Measurements from ENCODE around the gene HSPA1A. TPM values are rescaled to one million over a fixed set of nuclear protein-coding genes. Genes with fewer than 3 reads are reported as not detected.

HSPA1A gene
- 10 to 100 TPM in 3 of 4 donors, 1 to 10 TPM in 1; 9.7 to 49.6 (median 25.7) TPM for polyA plus RNA-seq
- long read RNA-seq, donor 1, transcript HSPA1A-201 (1 exons, 2,483 nt): major isoform, 63 of 63 reads
- long read RNA-seq, donor 1, partial matches to known transcripts: 0 of 63 reads
- long read RNA-seq, donor 1, other reads (novel, unspliced or antisense): 0 of 63 reads
- long read RNA-seq, donor 2, transcript HSPA1A-201 (1 exons, 2,483 nt): major isoform, 31 of 31 reads
- long read RNA-seq, donor 2, partial matches to known transcripts: 0 of 31 reads
- long read RNA-seq, donor 2, other reads (novel, unspliced or antisense): 0 of 31 reads
- long read RNA-seq, donor 3, transcript HSPA1A-201 (1 exons, 2,483 nt): major isoform, 29 of 29 reads
- long read RNA-seq, donor 3, partial matches to known transcripts: 0 of 29 reads
- long read RNA-seq, donor 3, other reads (novel, unspliced or antisense): 0 of 29 reads
- long read RNA-seq, donor 4, partial matches to known transcripts: 0 of 1 reads
- long read RNA-seq, donor 4, other reads (novel, unspliced or antisense): 0 of 1 reads
- long read RNA-seq, donor 5, transcript HSPA1A-201 (1 exons, 2,483 nt): major isoform, 19 of 19 reads
- long read RNA-seq, donor 5, partial matches to known transcripts: 0 of 19 reads
- long read RNA-seq, donor 5, other reads (novel, unspliced or antisense): 0 of 19 reads
- long read RNA-seq, donor 6, transcript HSPA1A-201 (1 exons, 2,483 nt): major isoform, 23 of 23 reads
- long read RNA-seq, donor 6, partial matches to known transcripts: 0 of 23 reads
- long read RNA-seq, donor 6, other reads (novel, unspliced or antisense): 0 of 23 reads
- long read RNA-seq, donor 7, transcript HSPA1A-201 (1 exons, 2,483 nt): major isoform, 262 of 262 reads
- long read RNA-seq, donor 7, partial matches to known transcripts: 0 of 262 reads
- long read RNA-seq, donor 7, other reads (novel, unspliced or antisense): 0 of 262 reads
- long read RNA-seq, donor 8, transcript HSPA1A-201 (1 exons, 2,483 nt): major isoform, 8 of 8 reads
- long read RNA-seq, donor 8, partial matches to known transcripts: 0 of 8 reads
- long read RNA-seq, donor 8, other reads (novel, unspliced or antisense): 0 of 8 reads
- long read RNA-seq, donor 9, transcript HSPA1A-201 (1 exons, 2,483 nt): major isoform, 9 of 9 reads
- long read RNA-seq, donor 9, partial matches to known transcripts: 0 of 9 reads
- long read RNA-seq, donor 9, other reads (novel, unspliced or antisense): 0 of 9 reads
- long read RNA-seq, donor 10, transcript HSPA1A-201 (1 exons, 2,483 nt): major isoform, 42 of 42 reads
- long read RNA-seq, donor 10, partial matches to known transcripts: 0 of 42 reads
- long read RNA-seq, donor 10, other reads (novel, unspliced or antisense): 0 of 42 reads

DNA sequence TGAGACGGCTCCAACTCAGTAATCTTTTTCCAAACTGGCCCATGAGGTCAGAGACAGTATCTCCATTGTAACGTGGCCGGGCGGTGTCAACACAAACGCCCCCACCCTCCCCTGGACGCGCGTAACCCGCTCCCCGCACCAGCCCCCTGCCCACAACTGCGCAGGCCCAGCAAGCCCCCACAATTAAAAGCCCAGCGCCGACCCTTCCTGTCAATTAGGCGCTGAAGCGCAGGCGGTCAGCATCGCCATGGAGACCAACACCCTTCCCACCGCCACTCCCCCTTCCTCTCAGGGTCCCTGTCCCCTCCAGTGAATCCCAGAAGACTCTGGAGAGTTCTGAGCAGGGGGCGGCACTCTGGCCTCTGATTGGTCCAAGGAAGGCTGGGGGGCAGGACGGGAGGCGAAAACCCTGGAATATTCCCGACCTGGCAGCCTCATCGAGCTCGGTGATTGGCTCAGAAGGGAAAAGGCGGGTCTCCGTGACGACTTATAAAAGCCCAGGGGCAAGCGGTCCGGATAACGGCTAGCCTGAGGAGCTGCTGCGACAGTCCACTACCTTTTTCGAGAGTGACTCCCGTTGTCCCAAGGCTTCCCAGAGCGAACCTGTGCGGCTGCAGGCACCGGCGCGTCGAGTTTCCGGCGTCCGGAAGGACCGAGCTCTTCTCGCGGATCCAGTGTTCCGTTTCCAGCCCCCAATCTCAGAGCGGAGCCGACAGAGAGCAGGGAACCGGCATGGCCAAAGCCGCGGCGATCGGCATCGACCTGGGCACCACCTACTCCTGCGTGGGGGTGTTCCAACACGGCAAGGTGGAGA, at the start of gene HSPA1A, which contains the start of gene HSPA1L:
TSS of gene HSPA1A (plus strand) at position 519 of the 814 bp plus-strand sequence. CDS start at position 733, 214 bp downstream.
TSS of gene HSPA1L (minus strand) at position 259 of the 814 bp plus-strand sequence. CDS start 3,311 bp downstream, outside the sequence.
- no peaks in the 10 kb centered on the region for H3K9me3 ChIP-seq (ENCODE audit: control insufficient read depth in 2 of 2, insufficient read depth in 1 of 2, low read depth in 1 of 2, low read length in 1 of 2)
- no peak for FAIRE-seq
- WGBS, 3 donors: 1 to 2% (median 1%) methylated on average over 53 to 56 of the region's 56 CpGs

DNA sequence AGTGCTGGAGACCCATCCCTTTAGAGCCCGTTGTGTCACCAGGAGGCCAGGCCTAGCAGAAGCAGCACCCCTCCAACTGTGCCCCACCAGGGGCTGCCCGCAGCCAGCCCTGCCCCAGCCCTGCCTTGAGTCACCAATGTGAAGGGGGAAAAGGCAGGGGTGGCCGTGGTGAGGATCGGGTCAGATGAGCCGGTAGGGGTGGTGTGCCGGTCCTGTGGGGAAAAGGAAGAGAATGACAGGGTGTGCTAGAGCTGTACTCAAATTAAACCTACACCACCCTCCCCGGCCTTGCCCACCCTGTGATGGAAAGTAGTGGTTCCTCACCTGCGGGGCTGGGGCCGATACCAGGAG, 49.8 kb upstream of the HSPA1A start:
- no peak for FAIRE-seq
- H3K4me3 ChIP-seq (ENCODE audit: low read depth in 1 of 3, low read length in 3 of 3): peak overlapping the region in 2 of 3 donors; percentile 33 to 36
- H3K4me1 ChIP-seq (ENCODE audit: control insufficient read depth in 3 of 3, insufficient read depth in 2 of 3, low read depth in 1 of 3, low read length in 2 of 3): peaks cover 0 to 45% (median 7%) of the 10 kb centered on the region in 3 donors
- 49 to 81% (median 57%) methylated on average over 9 of the region's 9 CpGs for WGBS, 3 donors
- DNase-seq: no peak
- H3K9me3 ChIP-seq (ENCODE audit: control insufficient read depth in 2 of 2, insufficient read depth in 1 of 2, low read depth in 1 of 2, low read length in 1 of 2): no peaks in the 10 kb centered on the region
- no peak overlapping the region for H3K27ac ChIP-seq (ENCODE audit: low read depth in 1 of 3, low read length in 2 of 3)
- no peaks in the 10 kb centered on the region for H3K27me3 ChIP-seq (ENCODE audit: control insufficient read depth in 3 of 3, insufficient read depth in 3 of 3, low read length in 3 of 3)
- H3K36me3 ChIP-seq (ENCODE audit: control insufficient read depth in 3 of 3, insufficient read depth in 2 of 3, low read depth in 1 of 3, low read length in 3 of 3): peaks cover 0 to 35% (median 0%) of the 10 kb centered on the region in 3 donors

More for the DNA sequence above, at the start of gene HSPA1A, which contains the start of gene HSPA1L:
- Histone ChIP-seq H3K4me3 (ENCODE audit: low read depth in 1 of 3, low read length in 3 of 3) (peak within 1 kb of the TSS; percentile 34 to 87 (median 37)), H3K4me1 (ENCODE audit: control insufficient read depth in 3 of 3, insufficient read depth in 2 of 3, low read depth in 1 of 3, low read length in 2 of 3) (peaks cover 2 to 32% (median 6%) of the 10 kb centered on the region in 3 donors), H3K36me3 (ENCODE audit: control insufficient read depth in 3 of 3, insufficient read depth in 2 of 3, low read depth in 1 of 3, low read length in 3 of 3) (peaks cover 0 to 9% (median 0%) of the 10 kb centered on the region in 3 donors), H3K27ac (ENCODE audit: low read depth in 1 of 3, low read length in 2 of 3) (peak within 1 kb of the TSS; percentile 80 to 100 (median 96)), H3K27me3 (ENCODE audit: control insufficient read depth in 3 of 3, insufficient read depth in 3 of 3, low read length in 3 of 3) (no peaks in the 10 kb centered on the region)
- peak; percentile 95 to 96 for DNase-seq

DNA sequence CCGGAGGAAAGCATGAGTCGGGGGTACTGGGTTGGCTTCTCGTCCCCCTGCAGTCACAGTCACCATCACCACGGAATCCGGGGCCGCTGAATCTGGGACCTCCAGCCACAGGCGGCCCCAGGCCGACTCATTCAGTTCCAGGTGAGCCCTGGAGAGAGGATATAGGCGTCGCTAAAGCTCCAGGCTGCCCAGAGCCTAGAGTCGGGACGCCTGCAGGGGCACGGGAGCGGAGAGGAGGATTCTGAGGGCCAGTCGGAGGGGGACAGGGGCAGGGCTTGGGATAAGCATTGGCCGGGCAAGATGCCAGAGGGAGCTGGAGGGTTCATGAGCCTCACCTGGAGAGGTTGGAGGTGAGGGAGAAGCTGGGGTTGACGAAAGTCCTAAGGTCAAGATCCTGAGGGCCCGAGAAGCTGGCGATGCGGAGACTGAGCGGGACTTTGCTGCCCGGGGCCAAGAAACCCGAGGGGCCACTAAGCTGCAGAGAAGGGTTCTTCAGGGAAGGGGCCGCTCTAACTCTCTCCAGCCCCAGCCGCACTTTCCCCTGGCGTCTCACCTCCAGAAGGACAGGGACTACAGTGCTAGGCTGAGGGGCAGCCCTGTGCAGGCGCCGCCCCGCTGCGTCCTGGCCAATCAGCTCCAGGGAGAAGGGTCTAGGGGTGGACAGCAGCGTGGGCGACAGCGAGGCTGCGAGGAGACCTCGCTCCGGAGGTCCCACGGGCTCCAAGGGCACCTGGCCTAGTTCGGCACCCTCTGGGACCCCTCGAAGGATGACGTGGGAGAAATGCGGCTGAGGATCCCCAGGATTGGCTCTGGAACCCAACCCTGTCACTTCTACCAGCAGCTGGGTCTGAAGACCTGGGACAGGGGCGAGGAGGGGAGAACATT, 49.2 kb upstream of the HSPA1A start:
- no peak for FAIRE-seq
- Histone ChIP-seq H3K27me3 (ENCODE audit: control insufficient read depth in 3 of 3, insufficient read depth in 3 of 3, low read length in 3 of 3) (no peaks in the 10 kb centered on the region), H3K27ac (ENCODE audit: low read depth in 1 of 3, low read length in 2 of 3) (peak overlapping the region in 2 of 3 donors; percentile 12 to 15), H3K4me1 (ENCODE audit: control insufficient read depth in 3 of 3, insufficient read depth in 2 of 3, low read depth in 1 of 3, low read length in 2 of 3) (peaks cover 0 to 41% (median 6%) of the 10 kb centered on the region in 3 donors), H3K9me3 (ENCODE audit: control insufficient read depth in 2 of 2, insufficient read depth in 1 of 2, low read depth in 1 of 2, low read length in 1 of 2) (no peaks in the 10 kb centered on the region), H3K4me3 (ENCODE audit: low read depth in 1 of 3, low read length in 3 of 3) (peak overlapping the region in 2 of 3 donors; percentile 33 to 36), H3K36me3 (ENCODE audit: control insufficient read depth in 3 of 3, insufficient read depth in 2 of 3, low read depth in 1 of 3, low read length in 3 of 3) (peaks cover 0 to 30% (median 0%) of the 10 kb centered on the region in 3 donors)
- 20 to 39% (median 39%) methylated on average over 39 to 42 of the region's 42 CpGs for WGBS, 3 donors
- peak; percentile 70 to 88 for DNase-seq

DNA sequence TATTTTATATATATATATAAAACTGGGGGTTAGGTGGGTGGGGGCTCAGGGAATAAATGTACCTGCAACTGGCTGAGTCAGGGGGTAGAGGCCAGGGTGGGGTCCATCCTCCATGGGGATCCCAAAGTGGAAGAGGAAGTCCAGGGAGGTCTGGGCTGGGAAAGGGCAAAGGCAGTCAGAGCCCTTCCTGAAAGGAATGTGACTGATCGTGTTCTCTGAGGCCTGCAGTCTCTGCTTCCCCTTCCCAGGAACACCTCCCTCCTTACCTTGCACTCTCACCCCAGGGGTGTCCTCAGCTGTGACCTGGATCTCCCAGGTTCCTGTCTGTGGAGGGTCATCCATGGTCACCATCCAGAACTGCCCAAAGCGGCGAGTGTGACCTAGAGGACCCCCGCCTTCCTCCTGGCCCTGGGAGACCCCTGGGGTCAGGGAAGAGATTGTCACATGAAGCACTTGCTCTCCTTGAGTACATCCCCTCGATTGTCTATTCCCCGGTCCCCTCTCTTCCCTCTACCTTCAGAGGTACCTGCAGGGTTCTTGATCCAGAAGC, 48.2 kb upstream of the HSPA1A start:
- Histone ChIP-seq H3K27ac (ENCODE audit: low read depth in 1 of 3, low read length in 2 of 3) (no peak overlapping the region), H3K4me1 (ENCODE audit: control insufficient read depth in 3 of 3, insufficient read depth in 2 of 3, low read depth in 1 of 3, low read length in 2 of 3) (peaks cover 0 to 35% (median 0%) of the 10 kb centered on the region in 3 donors), H3K36me3 (ENCODE audit: control insufficient read depth in 3 of 3, insufficient read depth in 2 of 3, low read depth in 1 of 3, low read length in 3 of 3) (peaks cover 0 to 22% (median 0%) of the 10 kb centered on the region in 3 donors), H3K27me3 (ENCODE audit: control insufficient read depth in 3 of 3, insufficient read depth in 3 of 3, low read length in 3 of 3) (no peaks in the 10 kb centered on the region), H3K4me3 (ENCODE audit: low read depth in 1 of 3, low read length in 3 of 3) (no peak overlapping the region), H3K9me3 (ENCODE audit: control insufficient read depth in 2 of 2, insufficient read depth in 1 of 2, low read depth in 1 of 2, low read length in 1 of 2) (no peaks in the 10 kb centered on the region)
- peak; percentile 30 to 46 for DNase-seq
- FAIRE-seq: no peak
- 78 to 84% (median 79%) methylated on average over 6 of the region's 6 CpGs for WGBS, 3 donors

DNA sequence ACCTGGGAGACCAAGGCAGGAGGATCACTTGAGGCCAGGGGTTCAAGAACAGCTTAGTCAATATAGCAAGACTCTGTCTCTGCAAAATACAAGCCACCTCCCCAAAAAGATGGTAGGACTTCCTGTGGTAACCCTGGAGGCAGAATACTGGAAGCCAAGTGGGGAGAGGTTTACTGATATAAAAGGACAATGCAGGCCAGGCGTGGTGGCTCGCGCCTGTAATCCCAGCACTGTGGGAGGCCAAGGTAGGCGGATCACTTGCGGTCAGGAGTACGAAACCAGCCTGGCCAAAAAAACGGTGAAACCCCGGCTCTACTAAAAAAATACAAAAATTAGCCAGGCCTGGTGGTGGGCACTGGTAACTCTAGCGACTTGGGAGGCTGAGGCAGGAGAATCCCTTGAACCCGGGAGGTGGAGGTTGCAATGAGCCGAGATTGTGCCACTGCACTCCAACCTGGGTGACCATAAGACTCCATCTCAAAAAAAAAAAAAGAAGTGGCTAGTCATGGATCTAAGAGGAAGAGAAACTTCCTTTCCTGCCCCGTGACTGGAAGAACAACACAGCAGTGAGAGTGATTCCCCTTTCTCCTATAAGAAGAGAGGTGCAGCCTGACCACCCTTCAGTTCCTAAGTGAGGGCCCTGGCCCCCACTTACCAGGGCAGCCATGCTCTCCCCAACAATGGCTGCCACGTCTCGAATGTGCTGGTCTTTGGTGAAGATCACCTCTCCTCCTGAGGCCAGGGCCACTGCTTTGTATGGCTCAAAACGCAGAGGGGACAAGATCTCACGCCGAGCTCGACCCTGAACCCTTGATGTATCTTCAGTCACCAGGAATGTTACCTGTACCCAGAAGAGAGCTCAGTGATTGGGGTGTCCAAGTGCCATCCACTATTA, 46.7 kb upstream of the HSPA1A start:
- no peak overlapping the region for H3K27ac ChIP-seq (ENCODE audit: low read depth in 1 of 3, low read length in 2 of 3)
- FAIRE-seq (no peak), DNase-seq (no peak)
- peaks cover 0 to 12% (median 0%) of the 10 kb centered on the region in 3 donors for H3K36me3 ChIP-seq (ENCODE audit: control insufficient read depth in 3 of 3, insufficient read depth in 2 of 3, low read depth in 1 of 3, low read length in 3 of 3)
- peaks cover 0 to 27% (median 0%) of the 10 kb centered on the region in 3 donors for H3K4me1 ChIP-seq (ENCODE audit: control insufficient read depth in 3 of 3, insufficient read depth in 2 of 3, low read depth in 1 of 3, low read length in 2 of 3)
- no peaks in the 10 kb centered on the region for H3K9me3 ChIP-seq (ENCODE audit: control insufficient read depth in 2 of 2, insufficient read depth in 1 of 2, low read depth in 1 of 2, low read length in 1 of 2)
- WGBS, 3 donors: 92 to 93% (median 92%) methylated on average over 18 of the region's 18 CpGs
- H3K4me3 ChIP-seq (ENCODE audit: low read depth in 1 of 3, low read length in 3 of 3): no peak overlapping the region
- no peaks in the 10 kb centered on the region for H3K27me3 ChIP-seq (ENCODE audit: control insufficient read depth in 3 of 3, insufficient read depth in 3 of 3, low read length in 3 of 3)

DNA sequence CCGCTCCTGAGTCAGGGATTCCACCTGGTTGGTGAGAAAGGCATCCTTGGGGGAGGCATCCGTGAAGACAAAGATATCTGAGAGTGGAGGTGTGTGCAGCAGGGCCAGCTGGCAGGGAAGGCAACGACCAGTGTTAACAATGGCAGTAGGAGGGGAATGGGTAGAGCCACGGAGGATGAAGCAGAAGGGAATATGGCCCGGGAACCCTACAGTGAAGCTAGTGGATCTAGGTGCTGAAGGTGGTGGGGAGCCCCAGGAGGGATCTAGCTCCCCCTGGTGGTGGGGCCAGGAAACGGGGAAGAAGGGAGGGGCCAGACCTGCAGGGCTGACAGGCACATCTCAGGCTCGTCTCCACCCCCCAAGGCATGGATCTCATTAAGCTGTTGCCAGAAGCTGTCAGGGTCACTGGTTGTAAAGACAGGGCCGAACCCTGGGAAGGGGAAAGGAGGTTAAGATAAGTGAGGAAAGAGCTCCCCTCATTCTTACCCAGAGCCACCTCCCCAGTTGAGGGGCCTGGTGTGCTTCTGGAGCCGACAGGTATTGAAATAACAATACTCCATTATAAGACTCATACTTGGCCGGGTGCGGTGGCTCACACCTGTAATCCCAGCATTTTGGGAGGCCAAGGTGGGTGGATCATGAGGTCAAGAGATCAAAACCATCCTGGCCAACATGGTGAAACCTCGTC, 45.5 kb upstream of the HSPA1A start:
- H3K9me3 ChIP-seq (ENCODE audit: control insufficient read depth in 2 of 2, insufficient read depth in 1 of 2, low read depth in 1 of 2, low read length in 1 of 2): no peaks in the 10 kb centered on the region
- H3K4me1 ChIP-seq (ENCODE audit: control insufficient read depth in 3 of 3, insufficient read depth in 2 of 3, low read depth in 1 of 3, low read length in 2 of 3): peaks cover 0 to 19% (median 0%) of the 10 kb centered on the region in 3 donors
- peak; percentile 88 to 91 for DNase-seq
- H3K4me3 ChIP-seq (ENCODE audit: low read depth in 1 of 3, low read length in 3 of 3): no peak overlapping the region
- FAIRE-seq: no peak
- H3K36me3 ChIP-seq (ENCODE audit: control insufficient read depth in 3 of 3, insufficient read depth in 2 of 3, low read depth in 1 of 3, low read length in 3 of 3): peaks cover 0 to 9% (median 0%) of the 10 kb centered on the region in 3 donors
- WGBS, 3 donors: 36 to 57% (median 46%) methylated on average over 12 of the region's 12 CpGs
- H3K27ac ChIP-seq (ENCODE audit: low read depth in 1 of 3, low read length in 2 of 3): no peak overlapping the region
- no peaks in the 10 kb centered on the region for H3K27me3 ChIP-seq (ENCODE audit: control insufficient read depth in 3 of 3, insufficient read depth in 3 of 3, low read length in 3 of 3)
